ENCODE data around the gene RNF144A.

RNF144A gene

GRCh38 chr2:7014174-7014640 is 97.0 kb downstream of the RNF144A start:
- Histone ChIP-seq H3K36me3 (replicated peaks) (no peaks in the 10 kb centered on the region), H3K27me3 (replicated peaks) (no peaks in the 10 kb centered on the region), H3K27ac (no peak overlapping the region), H3K4me3 (ENCODE audit: low read depth, low read length) (no peak overlapping the region)
- peak; percentile 23 for DNase-seq
- TF ChIP-seq, protein P1, sequence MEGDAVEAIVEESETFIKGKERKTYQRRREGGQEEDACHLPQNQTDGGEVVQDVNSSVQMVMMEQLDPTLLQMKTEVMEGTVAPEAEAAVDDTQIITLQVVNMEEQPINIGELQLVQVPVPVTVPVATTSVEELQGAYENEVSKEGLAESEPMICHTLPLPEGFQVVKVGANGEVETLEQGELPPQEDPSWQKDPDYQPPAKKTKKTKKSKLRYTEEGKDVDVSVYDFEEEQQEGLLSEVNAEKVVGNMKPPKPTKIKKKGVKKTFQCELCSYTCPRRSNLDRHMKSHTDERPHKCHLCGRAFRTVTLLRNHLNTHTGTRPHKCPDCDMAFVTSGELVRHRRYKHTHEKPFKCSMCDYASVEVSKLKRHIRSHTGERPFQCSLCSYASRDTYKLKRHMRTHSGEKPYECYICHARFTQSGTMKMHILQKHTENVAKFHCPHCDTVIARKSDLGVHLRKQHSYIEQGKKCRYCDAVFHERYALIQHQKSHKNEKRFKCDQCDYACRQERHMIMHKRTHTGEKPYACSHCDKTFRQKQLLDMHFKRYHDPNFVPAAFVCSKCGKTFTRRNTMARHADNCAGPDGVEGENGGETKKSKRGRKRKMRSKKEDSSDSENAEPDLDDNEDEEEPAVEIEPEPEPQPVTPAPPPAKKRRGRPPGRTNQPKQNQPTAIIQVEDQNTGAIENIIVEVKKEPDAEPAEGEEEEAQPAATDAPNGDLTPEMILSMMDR (IDR thresholded peaks at IDR 0.05; ENCODE audit: low read depth, low read length, missing control alignments) = peak; percentile 85
- in situ Hi-C loops (cut with HindIII; ENCODE audit: low pct_ligation_motif_present, low sequenced_read_pairs) = no loop called here

DNA sequence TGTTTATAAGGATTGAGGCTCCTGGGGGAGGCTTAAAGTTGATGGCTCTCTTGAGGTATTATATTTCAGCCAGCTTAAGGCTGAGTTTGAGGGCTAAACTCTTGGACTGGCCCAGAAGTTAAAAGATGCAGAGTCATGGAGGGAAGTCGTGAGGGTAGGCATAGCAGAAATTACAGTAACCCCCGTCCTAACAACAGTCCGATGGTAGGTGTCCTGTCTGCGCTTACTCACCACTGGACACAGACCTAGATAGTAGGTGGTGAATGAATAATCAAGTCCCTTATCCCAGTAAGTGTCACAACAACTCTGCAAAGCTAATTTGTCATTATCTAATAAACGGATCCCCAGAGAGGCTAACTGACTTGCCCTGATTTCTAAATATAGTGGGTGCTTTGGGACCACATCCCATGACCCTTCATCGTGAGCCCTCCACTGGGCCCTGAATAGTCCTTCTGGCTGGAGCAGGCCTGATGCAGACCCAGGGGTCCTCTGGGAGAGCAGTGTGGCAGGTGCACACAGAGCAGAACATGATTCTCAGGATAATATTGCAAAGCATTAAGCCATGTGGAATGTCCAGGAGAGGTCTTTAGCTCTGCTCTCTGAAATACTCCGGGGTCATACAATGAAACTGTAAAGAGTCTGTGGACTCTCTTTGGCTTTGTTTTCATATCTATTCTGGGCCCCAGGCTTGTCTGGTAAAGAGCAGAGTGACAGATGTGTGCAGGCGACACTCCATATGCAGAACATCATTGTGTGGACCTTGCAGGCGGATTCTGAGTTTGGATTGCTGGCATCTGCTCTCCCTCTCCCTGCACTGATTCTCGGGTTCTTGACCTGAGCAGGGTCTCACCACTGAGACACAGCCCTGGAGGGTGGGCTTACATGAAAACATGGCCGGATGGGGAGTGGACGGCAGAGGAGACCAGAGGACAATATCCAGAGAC is 98.1 kb downstream of the RNF144A start:
- Histone ChIP-seq H3K27ac (no peak overlapping the region), H3K36me3 (replicated peaks) (no peaks in the 10 kb centered on the region), H3K4me3 (ENCODE audit: low read depth, low read length) (no peak overlapping the region), H3K27me3 (replicated peaks) (no peaks in the 10 kb centered on the region)
- DNase-seq = no peak
- in situ Hi-C loops (cut with HindIII; ENCODE audit: low pct_ligation_motif_present, low sequenced_read_pairs) = no loop called here
- TF ChIP-seq, protein P1 (IDR thresholded peaks at IDR 0.05; ENCODE audit: low read depth, low read length, missing control alignments) = no peak

GRCh38 chr2:7016148-7016547 is 98.9 kb downstream of the RNF144A start:
- Histone ChIP-seq H3K36me3 (replicated peaks) (no peaks in the 10 kb centered on the region), H3K4me3 (ENCODE audit: low read depth, low read length) (no peak overlapping the region), H3K27ac (no peak overlapping the region), H3K27me3 (replicated peaks) (no peaks in the 10 kb centered on the region)
- DNase-seq = no peak
- TF ChIP-seq, protein P1 (IDR thresholded peaks at IDR 0.05; ENCODE audit: low read depth, low read length, missing control alignments) = no peak
- in situ Hi-C loops (cut with HindIII; ENCODE audit: low pct_ligation_motif_present, low sequenced_read_pairs) = no loop called here

DNA sequence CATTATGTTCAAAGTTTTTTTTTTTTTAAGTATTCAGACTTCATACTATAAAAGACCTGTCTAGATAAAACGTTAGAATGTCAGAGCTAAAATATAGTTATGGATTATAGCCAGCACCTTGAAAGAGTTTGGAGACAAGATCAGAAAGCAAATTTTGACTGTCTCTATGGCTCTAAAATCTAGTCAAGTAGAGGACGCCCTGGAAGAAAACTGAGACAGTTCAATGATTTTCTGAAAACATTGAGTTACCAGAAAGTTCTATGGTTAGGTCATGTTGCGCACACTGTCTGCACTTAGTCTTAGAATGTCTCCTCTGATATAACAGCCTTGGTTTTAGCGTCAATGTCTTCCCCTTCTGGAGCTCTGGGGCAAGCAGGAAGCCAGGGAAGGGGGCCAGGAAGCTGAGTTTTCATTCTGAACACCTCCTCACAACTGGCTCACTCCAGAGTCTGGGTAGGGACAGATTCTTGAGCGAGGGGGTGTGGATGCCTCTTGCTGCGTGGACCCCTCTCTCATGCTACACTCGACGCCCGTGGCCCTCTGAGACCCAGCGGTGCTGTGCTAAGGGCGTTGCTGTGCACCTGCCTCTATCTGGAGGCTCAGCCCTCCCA is 99.5 kb downstream of the RNF144A start:
- Histone ChIP-seq H3K27me3 (replicated peaks) (no peaks in the 10 kb centered on the region), H3K36me3 (replicated peaks) (no peaks in the 10 kb centered on the region), H3K27ac (no peak overlapping the region), H3K4me3 (ENCODE audit: low read depth, low read length) (no peak overlapping the region)
- in situ Hi-C loops (cut with HindIII; ENCODE audit: low pct_ligation_motif_present, low sequenced_read_pairs) = no loop called here
- no peak for DNase-seq
- TF ChIP-seq, protein P1 (IDR thresholded peaks at IDR 0.05; ENCODE audit: low read depth, low read length, missing control alignments) = no peak

DNA sequence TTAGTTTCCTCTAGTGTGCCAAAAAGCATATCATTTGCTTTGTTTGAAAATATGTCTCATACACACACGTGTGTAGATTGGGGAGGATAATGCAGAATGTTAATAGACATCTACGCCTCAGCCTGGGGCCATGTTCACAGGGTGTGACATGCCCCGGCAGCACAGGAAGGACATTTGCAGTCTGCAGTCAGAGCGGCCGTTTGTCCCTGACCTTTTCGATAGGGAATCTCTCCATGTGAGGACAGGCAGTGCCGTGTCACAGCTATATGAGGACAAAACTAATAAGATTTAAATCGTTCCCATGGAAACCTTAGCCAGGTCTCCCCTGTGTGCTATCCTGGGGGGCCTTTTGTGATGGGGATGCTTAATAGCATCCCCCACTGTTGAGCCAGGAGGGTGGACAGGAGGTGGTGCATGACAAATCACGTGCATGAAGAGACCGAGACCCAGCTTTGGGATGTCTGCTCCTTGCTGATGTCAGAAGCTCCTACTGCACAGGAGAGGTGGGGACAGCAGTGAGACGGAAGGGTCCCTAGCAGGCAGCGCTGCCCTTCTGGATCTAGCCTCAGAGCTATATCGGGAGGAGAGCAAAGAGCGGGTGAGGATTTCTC is 100.6 kb downstream of the RNF144A start:
- Histone ChIP-seq H3K27me3 (replicated peaks) (no peaks in the 10 kb centered on the region), H3K27ac (no peak overlapping the region), H3K36me3 (replicated peaks) (no peaks in the 10 kb centered on the region), H3K4me3 (ENCODE audit: low read depth, low read length) (no peak overlapping the region)
- TF ChIP-seq, protein P1 (IDR thresholded peaks at IDR 0.05; ENCODE audit: low read depth, low read length, missing control alignments) = no peak
- in situ Hi-C loops (cut with HindIII; ENCODE audit: low pct_ligation_motif_present, low sequenced_read_pairs) = no loop called here
- no peak for DNase-seq
